ENCODE measurements around the gene LENG8. TPM values are rescaled to one million over a fixed set of nuclear protein-coding genes. Genes with fewer than 3 reads are reported as not detected.

The LENG8 gene
- total RNA-seq, 1 experiment from 2014 or later: 196 TPM

DNA sequence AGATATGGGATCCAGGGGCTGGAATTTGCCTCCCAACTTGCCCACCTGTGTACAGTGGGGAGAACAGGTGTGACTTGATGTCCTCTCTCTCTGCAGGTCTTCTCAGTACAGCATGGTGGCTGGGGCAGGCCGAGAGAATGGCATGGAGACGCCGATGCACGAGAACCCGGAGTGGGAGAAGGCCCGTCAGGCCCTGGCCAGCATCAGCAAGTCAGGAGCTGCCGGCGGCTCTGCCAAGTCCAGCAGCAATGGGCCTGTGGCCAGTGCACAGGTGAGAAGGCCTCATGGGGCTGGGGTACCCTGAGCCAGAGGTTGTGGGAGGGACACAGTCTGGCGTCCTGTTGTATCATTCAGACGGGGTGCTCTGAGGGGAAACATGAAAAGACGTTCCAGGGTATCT lies 3.0 kb downstream of the LENG8 start:
- Histone ChIP-seq H3K4me2 (ENCODE audit: low read length) (no peak overlapping the region), H3K27ac (ENCODE audit: low read depth, low read length) (no peak overlapping the region), H4K20me1 (ENCODE audit: insufficient read depth) (peaks cover 7% of the 10 kb centered on the region; the same call in 1 of the 2 replicates), H3K9me2 (ENCODE audit: insufficient read depth) (no peaks in the 10 kb centered on the region), H3K4me3 (replicated peaks in 1 of 2; ENCODE audit: low read depth in 1 of 2, low read length in 2 of 2) (no peak overlapping the region), H3K36me3 (ENCODE audit: control insufficient read depth in 1 of 2, insufficient read depth in 2 of 2, low read length in 2 of 2) (peaks cover 51 to 63% of the 10 kb centered on the region in 2 experiments; a peak in 3 of 4 replicates), H3K9ac (ENCODE audit: low read length) (no peak overlapping the region), H3K79me2 (ENCODE audit: insufficient read depth, low read length) (peaks cover 97% of the 10 kb centered on the region), H3K27me3 (ENCODE audit: insufficient read depth, low read length) (no peaks in the 10 kb centered on the region), H3K9me3 (ENCODE audit: control insufficient read depth in 1 of 2, insufficient read depth in 1 of 2, low read depth in 1 of 2, low read length in 2 of 2) (no peaks in the 10 kb centered on the region), H3K4me1 (ENCODE audit: control insufficient read depth in 1 of 2, insufficient read depth in 2 of 2, low read length in 2 of 2) (peaks cover 12 to 22% of the 10 kb centered on the region in 2 experiments; a peak in 3 of 4 replicates), H2AFZ (ENCODE audit: low read depth, low read length, poor library complexity, severe bottlenecking) (no peak overlapping the region)
- CTCF ChIA-PET: no interaction called here
- no peak for ATAC-seq
- no TSS peak for BruUV-seq (replicated peaks)
- TF ChIP-seq JUND (IDR thresholded peaks at IDR 0.05) (no peak), EGR1 (IDR thresholded peaks at IDR 0.05; ENCODE audit: low read depth) (no peak), CBX3 (IDR thresholded peaks at IDR 0.05; ENCODE audit: low read depth) (no peak), TCF7L2 (IDR thresholded peaks at IDR 0.05; ENCODE audit: borderline replicate concordance, extremely low read depth, insufficient read depth, insufficient read length) (no peak)
- TF ChIP-seq, protein P1, sequence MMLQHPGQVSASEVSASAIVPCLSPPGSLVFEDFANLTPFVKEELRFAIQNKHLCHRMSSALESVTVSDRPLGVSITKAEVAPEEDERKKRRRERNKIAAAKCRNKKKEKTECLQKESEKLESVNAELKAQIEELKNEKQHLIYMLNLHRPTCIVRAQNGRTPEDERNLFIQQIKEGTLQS (IDR thresholded peaks at IDR 0.05): no peak
- intact Hi-C loops (cut with micrococcal nuclease): no loop called here
- RAD21 ChIA-PET (ENCODE audit: low non-redundant PET in 1 of 2, low total read pairs in 2 of 2, uncharacterized antibody in 2 of 2, unreplicated experiment in 2 of 2): no interaction called here
- no peak for DNase-seq (ENCODE audit: low read depth, low spot score)
- POLR2A ChIA-PET: no interaction called here

DNA sequence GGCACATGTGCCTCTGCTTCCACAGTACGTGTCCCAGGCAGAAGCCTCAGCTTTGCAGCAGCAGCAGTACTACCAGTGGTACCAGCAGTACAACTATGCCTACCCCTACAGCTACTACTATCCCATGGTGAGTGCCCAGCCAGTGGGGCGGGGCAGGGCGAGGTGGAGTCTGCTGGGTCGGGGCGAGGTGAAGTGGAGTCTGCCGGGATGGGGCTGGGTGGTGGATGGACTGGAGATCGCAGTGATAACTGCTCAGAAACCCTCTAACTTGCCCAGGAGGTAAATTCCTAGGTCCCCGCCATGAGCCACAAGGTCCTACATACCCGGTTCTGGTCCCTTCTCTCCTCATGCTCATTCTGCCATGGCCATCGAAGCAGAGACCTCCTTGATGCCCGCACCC lies 3.6 kb downstream of the LENG8 start:
- peaks cover 7% of the 10 kb centered on the region; the same call in 1 of the 2 replicates for H4K20me1 ChIP-seq (ENCODE audit: insufficient read depth)
- H3K27me3 ChIP-seq (ENCODE audit: insufficient read depth, low read length): no peaks in the 10 kb centered on the region
- H3K9me2 ChIP-seq (ENCODE audit: insufficient read depth): no peaks in the 10 kb centered on the region
- no peak for ATAC-seq
- BruUV-seq (replicated peaks): no TSS peak
- peaks cover 53 to 63% of the 10 kb centered on the region in 2 experiments; a peak in 3 of 4 replicates for H3K36me3 ChIP-seq (ENCODE audit: control insufficient read depth in 1 of 2, insufficient read depth in 2 of 2, low read length in 2 of 2)
- H3K27ac ChIP-seq (ENCODE audit: low read depth, low read length): no peak overlapping the region
- H2AFZ ChIP-seq (ENCODE audit: low read depth, low read length, poor library complexity, severe bottlenecking): no peak overlapping the region
- DNase-seq (ENCODE audit: low read depth, low spot score): no peak
- H3K4me1 ChIP-seq (ENCODE audit: control insufficient read depth in 1 of 2, insufficient read depth in 2 of 2, low read length in 2 of 2): peaks cover 7 to 15% of the 10 kb centered on the region in 2 experiments; a peak in 3 of 4 replicates
- CTCF ChIA-PET: no interaction called here
- H3K4me2 ChIP-seq (ENCODE audit: low read length): no peak overlapping the region
- H3K9me3 ChIP-seq (ENCODE audit: control insufficient read depth in 1 of 2, insufficient read depth in 1 of 2, low read depth in 1 of 2, low read length in 2 of 2): no peaks in the 10 kb centered on the region
- no peak overlapping the region for H3K4me3 ChIP-seq (replicated peaks in 1 of 2; ENCODE audit: low read depth in 1 of 2, low read length in 2 of 2)
- H3K79me2 ChIP-seq (ENCODE audit: insufficient read depth, low read length): peaks cover 96% of the 10 kb centered on the region
- POLR2A ChIA-PET: no interaction called here
- intact Hi-C loops (cut with micrococcal nuclease): no loop called here
- no peak overlapping the region for H3K9ac ChIP-seq (ENCODE audit: low read length)
- RAD21 ChIA-PET (ENCODE audit: low non-redundant PET in 1 of 2, low total read pairs in 2 of 2, uncharacterized antibody in 2 of 2, unreplicated experiment in 2 of 2): no interaction called here
- no peak for TF ChIP-seq CBX3 (IDR thresholded peaks at IDR 0.05; ENCODE audit: low read depth)
- TF ChIP-seq FOSL1 (IDR thresholded peaks at IDR 0.05; ENCODE audit: low read depth): no peak
- TF ChIP-seq ZNF274 (IDR thresholded peaks at IDR 0.05; ENCODE audit: low read depth, low read length): no peak
- TF ChIP-seq, protein P2, sequence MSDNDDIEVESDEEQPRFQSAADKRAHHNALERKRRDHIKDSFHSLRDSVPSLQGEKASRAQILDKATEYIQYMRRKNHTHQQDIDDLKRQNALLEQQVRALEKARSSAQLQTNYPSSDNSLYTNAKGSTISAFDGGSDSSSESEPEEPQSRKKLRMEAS (IDR thresholded peaks at IDR 0.05): no peak
- TF ChIP-seq CEBPB (IDR thresholded peaks at IDR 0.05; ENCODE audit: low read depth): no peak
- TF ChIP-seq SP1 (IDR thresholded peaks at IDR 0.05; ENCODE audit: low read depth): no peak
- TF ChIP-seq, protein P3, sequence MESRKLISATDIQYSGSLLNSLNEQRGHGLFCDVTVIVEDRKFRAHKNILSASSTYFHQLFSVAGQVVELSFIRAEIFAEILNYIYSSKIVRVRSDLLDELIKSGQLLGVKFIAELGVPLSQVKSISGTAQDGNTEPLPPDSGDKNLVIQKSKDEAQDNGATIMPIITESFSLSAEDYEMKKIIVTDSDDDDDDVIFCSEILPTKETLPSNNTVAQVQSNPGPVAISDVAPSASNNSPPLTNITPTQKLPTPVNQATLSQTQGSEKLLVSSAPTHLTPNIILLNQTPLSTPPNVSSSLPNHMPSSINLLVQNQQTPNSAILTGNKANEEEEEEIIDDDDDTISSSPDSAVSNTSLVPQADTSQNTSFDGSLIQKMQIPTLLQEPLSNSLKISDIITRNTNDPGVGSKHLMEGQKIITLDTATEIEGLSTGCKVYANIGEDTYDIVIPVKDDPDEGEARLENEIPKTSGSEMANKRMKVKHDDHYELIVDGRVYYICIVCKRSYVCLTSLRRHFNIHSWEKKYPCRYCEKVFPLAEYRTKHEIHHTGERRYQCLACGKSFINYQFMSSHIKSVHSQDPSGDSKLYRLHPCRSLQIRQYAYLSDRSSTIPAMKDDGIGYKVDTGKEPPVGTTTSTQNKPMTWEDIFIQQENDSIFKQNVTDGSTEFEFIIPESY (IDR thresholded peaks at IDR 0.05; ENCODE audit: extremely low read depth, insufficient replicate concordance, low read length): no peak
- TF ChIP-seq SIN3A (IDR thresholded peaks at IDR 0.05; ENCODE audit: low read depth): no peak
- TF ChIP-seq POLR2AphosphoS5 (IDR thresholded peaks at IDR 0.05; ENCODE audit: low read depth, low read length): no peak
- no peak for TF ChIP-seq YY1 (IDR thresholded peaks at IDR 0.05; ENCODE audit: extremely low read depth, insufficient replicate concordance, low read depth, low read length)
- TF ChIP-seq POLR2A (IDR thresholded peaks at IDR 0.05; ENCODE audit: borderline replicate concordance, extremely low read depth, insufficient read depth, insufficient read length): no peak
- TF ChIP-seq TCF7L2 (IDR thresholded peaks at IDR 0.05; ENCODE audit: borderline replicate concordance, extremely low read depth, insufficient read depth, insufficient read length): no peak
- TF ChIP-seq SRF (IDR thresholded peaks at IDR 0.05; ENCODE audit: low read depth): no peak
- TF ChIP-seq RAD21 (IDR thresholded peaks at IDR 0.05; ENCODE audit: low read depth): no peak
- TF ChIP-seq ZFX (IDR thresholded peaks at IDR 0.05): no peak

Measured in HCT116 (cell line).